ENCODE results near the gene PADI6. TPM values are rescaled to one million over a fixed set of nuclear protein-coding genes. Genes with fewer than 3 reads are reported as not detected.

The PADI6 gene
- total and polyA plus RNA-seq, 9 of the 15 experiments (the other 6 are each of a cell fraction or from before 2014, with no cell fraction given) = not detected

- Histone ChIP-seq H3K4me1 (replicated peaks in 1 of 2; ENCODE audit: control insufficient read depth in 2 of 2, insufficient read depth in 2 of 2, low read length in 2 of 2) (no peaks in the 10 kb centered on the region; a peak in 1 of 5 replicates), H3K9me1 (ENCODE audit: control insufficient read depth, insufficient read depth, low read length) (no peaks in the 10 kb centered on the region), H3K36me3 (ENCODE audit: control insufficient read depth, insufficient read depth, low read length) (no peaks in the 10 kb centered on the region), H3K4me3 (no peak overlapping the region), H3K4me2 (ENCODE audit: insufficient read depth, low read length) (no peak overlapping the region), H3K9ac (ENCODE audit: insufficient read depth in 1 of 2, low read depth in 2 of 2, low read length in 2 of 2) (no peak overlapping the region), H3K79me2 (ENCODE audit: control insufficient read depth, insufficient read depth, low read length) (no peaks in the 10 kb centered on the region), H4K20me1 (replicated peaks; ENCODE audit: control insufficient read depth, insufficient read depth, low read length) (peaks cover 5% of the 10 kb centered on the region; the same call in 1 of the 2 replicates), H2AFZ (ENCODE audit: low read depth, low read length) (no peak overlapping the region), H3K9me3 (replicated peaks; ENCODE audit: control insufficient read depth, insufficient read depth, low read depth, low read length) (no peaks in the 10 kb centered on the region), H3K27me3 (ENCODE audit: control insufficient read depth in 2 of 2, insufficient read depth in 2 of 2, low read length in 2 of 2) (peaks cover 25 to 51% of the 10 kb centered on the region in 2 experiments; a peak in 4 of 5 replicates), H3K27ac (ENCODE audit: extremely low read depth, low read depth, low read length) (no peak overlapping the region)
- POLR2A ChIA-PET = interaction anchor here (0.6 to 0.8 kb wide), 4 partner anchors 36 to 265 kb away, joined by 3 to 4 read pairs (median 4); partner anchors contain the start of genes PADI3 and PADI6
- intact Hi-C loops (cut with micrococcal nuclease) = loop anchor here (2.0 to 10.0 kb wide), 4 partner anchors 66 to 281 kb away; partner anchors contain the start of gene SDHB
- in situ Hi-C loops (cut with MboI) = no loop called here
- 6% methylated on average over 20 of the region's 20 CpGs for WGBS (ENCODE audit: insufficient coverage, low coverage, missing lambda C conversion rate)
- no TSS peak for BruUV-seq (replicated peaks)
- CTCF ChIA-PET (ENCODE audit: low intra/inter-chr PET ratio) = interaction anchor here (1.3 to 2.7 kb wide), 2 partner anchors 211 to 276 kb away, joined by 11 to 12 read pairs; no protein-coding TSS in a partner anchor
- DNase-seq (ENCODE audit: extremely low read depth in 1 of 4, low spot score in 3 of 4) = peak; percentile 67 to 81 (median 72)
- peak; percentile 90 for FAIRE-seq
- peak; percentile 92 for ATAC-seq
- TF ChIP-seq MEIS2 (IDR thresholded peaks at IDR 0.05; ENCODE audit: partially characterized antibody) (no peak), SMC3 (conservative IDR thresholded peaks at IDR 0.05; ENCODE audit: insufficient read depth, low read depth, low read length) (peak; percentile 76), RBM39 (optimal IDR thresholded peaks at IDR 0.05; ENCODE audit: low read depth, low read length) (no peak), SMARCA5 (IDR thresholded peaks at IDR 0.05) (no peak), CAMTA2 (CRISPR knock-in tag; conservative IDR thresholded peaks at IDR 0.05) (no peak), XRCC5 (IDR thresholded peaks at IDR 0.05; ENCODE audit: low read depth, low read length) (0 out of 2 replicates have a peak, but pooled peaks have one; percentile 56), ARID1B (IDR thresholded peaks at IDR 0.05) (no peak), NR3C1 (CRISPR knock-in tag; IDR thresholded peaks at IDR 0.05) (no peak), XRCC4 (IDR thresholded peaks at IDR 0.05; ENCODE audit: extremely low read depth, insufficient read depth, insufficient read length) (no peak), ZNF12 (CRISPR knock-in tag; IDR thresholded peaks at IDR 0.05) (0 out of 2 replicates have a peak, but pooled peaks have one; percentile 22)
- TF ChIP-seq, protein P1, sequence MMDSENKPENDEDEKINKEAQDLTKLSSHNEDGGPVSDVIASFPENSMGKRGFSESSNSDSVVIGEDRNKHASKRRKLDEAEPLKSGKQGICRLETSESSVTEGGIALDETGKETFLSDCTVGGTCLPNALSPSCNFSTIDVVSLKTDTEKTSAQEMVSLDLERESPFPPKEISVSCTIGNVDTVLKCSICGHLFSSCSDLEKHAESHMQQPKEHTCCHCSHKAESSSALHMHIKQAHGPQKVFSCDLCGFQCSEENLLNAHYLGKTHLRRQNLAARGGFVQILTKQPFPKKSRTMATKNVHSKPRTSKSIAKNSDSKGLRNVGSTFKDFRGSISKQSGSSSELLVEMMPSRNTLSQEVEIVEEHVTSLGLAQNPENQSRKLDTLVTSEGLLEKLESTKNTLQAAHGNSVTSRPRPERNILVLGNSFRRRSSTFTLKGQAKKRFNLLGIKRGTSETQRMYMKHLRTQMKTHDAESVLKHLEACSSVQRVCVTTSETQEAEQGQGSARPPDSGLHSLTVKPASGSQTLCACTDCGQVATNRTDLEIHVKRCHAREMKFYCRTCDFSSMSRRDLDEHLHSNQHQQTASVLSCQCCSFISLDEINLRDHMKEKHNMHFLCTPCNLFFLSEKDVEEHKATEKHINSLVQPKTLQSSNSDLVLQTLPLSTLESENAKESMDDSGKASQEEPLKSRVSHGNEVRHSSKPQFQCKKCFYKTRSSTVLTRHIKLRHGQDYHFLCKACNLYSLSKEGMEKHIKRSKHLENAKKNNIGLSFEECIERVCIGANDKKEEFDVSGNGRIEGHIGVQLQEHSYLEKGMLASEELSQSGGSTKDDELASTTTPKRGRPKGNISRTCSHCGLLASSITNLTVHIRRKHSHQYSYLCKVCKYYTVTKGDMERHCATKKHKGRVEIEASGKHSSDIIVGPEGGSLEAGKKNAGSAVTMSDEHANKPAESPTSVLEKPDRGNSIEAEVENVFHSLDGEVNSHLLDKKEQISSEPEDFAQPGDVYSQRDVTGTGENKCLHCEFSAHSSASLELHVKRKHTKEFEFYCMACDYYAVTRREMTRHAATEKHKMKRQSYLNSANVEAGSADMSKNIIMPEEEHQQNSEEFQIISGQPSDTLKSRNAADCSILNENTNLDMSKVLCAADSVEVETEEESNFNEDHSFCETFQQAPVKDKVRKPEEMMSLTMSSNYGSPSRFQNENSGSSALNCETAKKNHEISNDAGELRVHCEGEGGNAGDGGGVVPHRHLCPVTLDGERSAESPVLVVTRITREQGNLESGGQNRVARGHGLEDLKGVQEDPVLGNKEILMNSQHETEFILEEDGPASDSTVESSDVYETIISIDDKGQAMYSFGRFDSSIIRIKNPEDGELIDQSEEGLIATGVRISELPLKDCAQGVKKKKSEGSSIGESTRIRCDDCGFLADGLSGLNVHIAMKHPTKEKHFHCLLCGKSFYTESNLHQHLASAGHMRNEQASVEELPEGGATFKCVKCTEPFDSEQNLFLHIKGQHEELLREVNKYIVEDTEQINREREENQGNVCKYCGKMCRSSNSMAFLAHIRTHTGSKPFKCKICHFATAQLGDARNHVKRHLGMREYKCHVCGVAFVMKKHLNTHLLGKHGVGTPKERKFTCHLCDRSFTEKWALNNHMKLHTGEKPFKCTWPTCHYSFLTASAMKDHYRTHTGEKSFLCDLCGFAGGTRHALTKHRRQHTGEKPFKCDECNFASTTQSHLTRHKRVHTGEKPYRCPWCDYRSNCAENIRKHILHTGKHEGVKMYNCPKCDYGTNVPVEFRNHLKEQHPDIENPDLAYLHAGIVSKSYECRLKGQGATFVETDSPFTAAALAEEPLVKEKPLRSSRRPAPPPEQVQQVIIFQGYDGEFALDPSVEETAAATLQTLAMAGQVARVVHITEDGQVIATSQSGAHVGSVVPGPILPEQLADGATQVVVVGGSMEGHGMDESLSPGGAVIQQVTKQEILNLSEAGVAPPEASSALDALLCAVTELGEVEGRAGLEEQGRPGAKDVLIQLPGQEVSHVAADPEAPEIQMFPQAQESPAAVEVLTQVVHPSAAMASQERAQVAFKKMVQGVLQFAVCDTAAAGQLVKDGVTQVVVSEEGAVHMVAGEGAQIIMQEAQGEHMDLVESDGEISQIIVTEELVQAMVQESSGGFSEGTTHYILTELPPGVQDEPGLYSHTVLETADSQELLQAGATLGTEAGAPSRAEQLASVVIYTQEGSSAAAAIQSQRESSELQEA (IDR thresholded peaks at IDR 0.05; ENCODE audit: low read depth) = no peak
Measured at GRCh38 chr1:17335821-17336710, 35.9 kb upstream of the PADI6 start.
